H9 (cell line): ENCODE results near the gene MSI1. TPM values are rescaled to one million over a fixed set of nuclear protein-coding genes. Genes with fewer than 3 reads are reported as not detected.

Experiments used
- DNase-seq: peaks from one replicate; pipeline ENCODE4 v3.0.0-alpha.2; 2017
- H2AFZ ChIP-seq: one replicate; pipeline ENCODE4 v1.6.1; 2013; ENCODE audit warnings: mild to moderate bottlenecking, low read length, control low read depth, moderate library complexity
- H2AK5ac ChIP-seq: 2 replicates; pipeline ENCODE4 v1.6.1; 2013; ENCODE audit warnings: low read length, control low read depth, mixed read lengths; ENCODE audit not compliant: insufficient read length
- H2BK120ac ChIP-seq: one replicate; pipeline ENCODE4 v1.6.1; 2013; ENCODE audit warnings: low read depth, mild to moderate bottlenecking, low read length, control low read depth, inconsistent platforms; ENCODE audit not compliant: poor library complexity, severe bottlenecking
- H2BK12ac ChIP-seq: 2 replicates; pipeline ENCODE4 v1.6.1; 2013; ENCODE audit warnings: low read length, control low read depth, mixed read lengths, low read depth; ENCODE audit not compliant: insufficient read length
- H2BK15ac ChIP-seq: 2 replicates; pipeline ENCODE4 v1.6.1; 2013; ENCODE audit warnings: low read depth, low read length, control low read depth
- H2BK20ac ChIP-seq: one replicate; pipeline ENCODE4 v1.6.1; 2013; ENCODE audit warnings: low read depth, mild to moderate bottlenecking, low read length, control low read depth, inconsistent platforms; ENCODE audit not compliant: poor library complexity, severe bottlenecking
- H2BK5ac ChIP-seq: 2 replicates; pipeline ENCODE4 v1.6.1; 2013; ENCODE audit warnings: low read length, control low read depth, mixed read lengths; ENCODE audit not compliant: insufficient read length
- H3K14ac ChIP-seq: 2 replicates; pipeline ENCODE4 v1.6.1; 2013; ENCODE audit warnings: low read length, control low read depth; ENCODE audit not compliant: insufficient read depth
- H3K18ac ChIP-seq: 2 replicates; pipeline ENCODE4 v1.6.1; 2013; ENCODE audit warnings: low read depth, mild to moderate bottlenecking, mixed read lengths, low read length, control low read depth; ENCODE audit not compliant: insufficient read length
- H3K23ac ChIP-seq: 2 replicates; pipeline ENCODE4 v1.6.1; 2013; ENCODE audit warnings: low read length, control low read depth, mixed read lengths, low read depth; ENCODE audit not compliant: insufficient read length
- H3K23me2 ChIP-seq: 2 replicates; pipeline ENCODE4 v1.6.1; 2013; ENCODE audit warnings: low read depth, mild to moderate bottlenecking, mixed read lengths, low read length, control low read depth; ENCODE audit not compliant: insufficient read length, poor library complexity, severe bottlenecking
- H3K27ac ChIP-seq: 2 replicates; pipeline ENCODE4 v1.5.1; 2013; ENCODE audit warnings: low read length, control low read depth, mixed read lengths, low read depth; ENCODE audit not compliant: insufficient read length
- H3K27me3 ChIP-seq: 2 replicates; pipeline ENCODE4 v1.6.1; 2013; ENCODE audit warnings: low read length, control low read depth, inconsistent platforms; ENCODE audit not compliant: insufficient read depth
- H3K4ac ChIP-seq: 2 replicates; pipeline ENCODE4 v1.6.1; 2013; ENCODE audit warnings: low read depth, mild to moderate bottlenecking, control low read depth, inconsistent platforms, low read length, moderate library complexity
- H3K4me1 ChIP-seq: 2 replicates; pipeline ENCODE4 v1.6.1; 2013; ENCODE audit warnings: low read length, control low read depth, inconsistent platforms; ENCODE audit not compliant: insufficient read depth
- H3K4me2 ChIP-seq: 2 replicates; pipeline ENCODE4 v1.6.1; 2013; ENCODE audit warnings: low read length, control low read depth, mixed read lengths; ENCODE audit not compliant: insufficient read length, insufficient read depth
- H3K56ac ChIP-seq: 2 replicates; pipeline ENCODE4 v1.6.1; 2013; ENCODE audit warnings: low read depth, mild to moderate bottlenecking, mixed read lengths, low read length, control low read depth; ENCODE audit not compliant: insufficient read length
- H3K79me1 ChIP-seq: 2 replicates; pipeline ENCODE4 v1.6.1; 2013; ENCODE audit warnings: low read depth, mild to moderate bottlenecking, moderate library complexity, low read length, control low read depth, inconsistent platforms; ENCODE audit not compliant: insufficient read depth, poor library complexity, severe bottlenecking
- H3K79me2 ChIP-seq: 2 replicates; pipeline ENCODE4 v1.6.1; 2013; ENCODE audit warnings: low read length, control low read depth, inconsistent platforms; ENCODE audit not compliant: insufficient read depth
- H3K9ac ChIP-seq: 2 replicates; pipeline ENCODE4 v1.6.1; 2013; ENCODE audit warnings: low read length, control low read depth, mixed read lengths; ENCODE audit not compliant: insufficient read length; ENCODE audit errors: extremely low read depth
- H3K9me3 ChIP-seq: one replicate; pipeline ENCODE4 v1.6.1; 2013; ENCODE audit warnings: low read depth, low read length, inconsistent platforms; ENCODE audit not compliant: control insufficient read depth
- H3T11ph ChIP-seq: one replicate; pipeline ENCODE4 v1.6.1; 2013; ENCODE audit warnings: mild to moderate bottlenecking, low read length, control low read depth, inconsistent platforms
- H4K20me1 ChIP-seq: one replicate; pipeline ENCODE4 v1.6.1; 2013; ENCODE audit not compliant: control insufficient read depth, insufficient read length, insufficient read depth
- H4K5ac ChIP-seq: 2 replicates; pipeline ENCODE4 v1.6.1; 2013; ENCODE audit warnings: low read depth, mild to moderate bottlenecking, mixed read lengths, low read length, control low read depth; ENCODE audit not compliant: insufficient read length
- H4K8ac ChIP-seq: replicated peaks from 2 replicates; pipeline ENCODE4 v1.6.1; 2013; ENCODE audit warnings: low read length, control low read depth, mixed read lengths, low read depth; ENCODE audit not compliant: insufficient read length
- H4K91ac ChIP-seq: 2 replicates; pipeline ENCODE4 v1.6.1; 2013; ENCODE audit warnings: low read depth, mild to moderate bottlenecking, moderate library complexity, mixed read lengths, low read length, control low read depth; ENCODE audit not compliant: insufficient read length
- H3K27ac Mint-ChIP-seq, 3 experiments: 2 replicates in 2 of 3; 3 replicates in 1 of 3; pipeline ENCODE4 v1.8.0; 2020 to 2021; ENCODE audit warnings: mixed read lengths in 3 of 3, mild to moderate bottlenecking in 1 of 3, moderate library complexity in 1 of 3
- H3K27me3 Mint-ChIP-seq: 2 replicates; pipeline ENCODE4 v1.8.0; 2021; ENCODE audit warnings: low read depth, mild to moderate bottlenecking, moderate library complexity, mixed read lengths
- H3K36me3 Mint-ChIP-seq, 3 experiments: 2 replicates in 2 of 3; 3 replicates in 1 of 3; pipeline ENCODE4 v1.8.0; 2020 to 2021; ENCODE audit warnings: low read depth in 3 of 3, mixed read lengths in 3 of 3; ENCODE audit not compliant: insufficient read depth in 1 of 3
- H3K4me1 Mint-ChIP-seq, 2 experiments: 2 replicates each; pipeline ENCODE4 v1.8.0; 2020; ENCODE audit warnings: mixed read lengths in 2 of 2
- H3K4me3 Mint-ChIP-seq, 2 experiments: 2 replicates in 1 of 2; 3 replicates in 1 of 2; pipeline ENCODE4 v1.8.0; 2020 to 2021; ENCODE audit warnings: mild to moderate bottlenecking in 2 of 2, mixed read lengths in 2 of 2, moderate library complexity in 1 of 2
- H3K9me3 Mint-ChIP-seq, 2 experiments: 2 replicates in 1 of 2; 3 replicates in 1 of 2; pipeline ENCODE4 v1.8.0; 2020; ENCODE audit warnings: mild to moderate bottlenecking in 2 of 2, mixed read lengths in 2 of 2, moderate library complexity in 1 of 2
- WGBS: extraction: QIAGEN DNeasy Blood & Tissue Kit; methylation state at CpG from one replicate; pipeline ENCODE4 v1.1.7; 2013; ENCODE audit warnings: missing lambda C conversion rate, low lambda C conversion rate, mixed read lengths; ENCODE audit not compliant: insufficient read length; ENCODE audit errors: extremely low coverage; 5-methylcytosine and 5-hydroxymethylcytosine counted together
- total RNA-seq: library from RNA; stranded (reverse); gene quantifications from 2 replicates; pipeline ENCODE4 v1.2.1, GENCODE V29; 2021
- TF ChIP-seq, protein P1 (sequence below): fragments of 200-600 bp; sonication (generic); conservative IDR thresholded peaks from 3 replicates; pipeline ENCODE4 v1.8.0; 2021; ENCODE audit warnings: antibody characterized with exemption, mild to moderate bottlenecking

MSI1 gene
- total RNA-seq, 1 experiment from 2014 or later: 91.5 TPM

DNA sequence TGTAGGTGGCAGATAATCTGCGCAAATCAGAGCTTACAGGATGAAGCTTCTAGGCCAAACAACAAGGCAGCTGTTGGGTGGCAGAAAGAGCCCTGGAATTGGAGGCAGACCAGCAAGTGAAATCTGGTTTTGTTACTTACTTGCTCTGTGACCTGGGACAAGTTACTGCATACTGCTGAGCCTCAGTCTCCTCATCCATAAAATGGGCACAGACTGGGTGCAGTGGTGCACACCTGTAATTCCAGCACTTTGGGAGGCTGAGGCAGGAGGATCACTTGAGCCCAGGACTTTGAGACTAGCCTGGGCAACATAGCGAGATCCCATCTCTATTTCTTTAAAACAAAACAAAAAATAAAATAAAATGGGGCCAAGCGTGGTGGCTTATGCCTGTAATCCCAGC lies 37.6 kb upstream of the MSI1 start:
- Histone ChIP-seq H3K27me3 (no peaks in the 10 kb centered on the region), H2BK5ac (no peak overlapping the region), H3K4ac (no peak overlapping the region), H3K23me2 (no peaks in the 10 kb centered on the region), H3K4me1 (peaks cover 3% of the 10 kb centered on the region; the same call in 1 of the 2 replicates), H3K14ac (no peak overlapping the region), H4K20me1 (no peaks in the 10 kb centered on the region), H3K79me2 (no peaks in the 10 kb centered on the region), H3K4me2 (no peak overlapping the region), H3K18ac (no peak overlapping the region), H2AFZ (no peak overlapping the region), H3K27ac (no peak overlapping the region), H2BK120ac (no peak overlapping the region), H3K23ac (no peak overlapping the region), H4K5ac (no peak overlapping the region), H4K91ac (no peak overlapping the region), H3K56ac (no peak overlapping the region), H3K79me1 (no peaks in the 10 kb centered on the region), H3T11ph (no peak overlapping the region), H4K8ac (no peak overlapping the region), H2BK20ac (no peak overlapping the region), H2BK15ac (no peak overlapping the region), H3K9me3 (no peaks in the 10 kb centered on the region), H2BK12ac (no peak overlapping the region), H3K9ac (no peak overlapping the region), H2AK5ac (no peak overlapping the region)
- DNase-seq: no peak
- Mint-ChIP-seq H3K4me3 (no peak overlapping the region), H3K9me3 (0 out of 5 replicates have a peak, but pooled peaks cover 0 to 3% of the 10 kb centered on the region in 2 experiments), H3K36me3 (peaks cover 0 to 2% (median 0%) of the 10 kb centered on the region in 3 experiments; a peak in 1 of 7 replicates), H3K4me1 (peaks cover 10 to 13% of the 10 kb centered on the region in 2 experiments), H3K27ac (peak overlapping the region in 1 of 3 experiments; percentile 43; a peak in 1 of 7 replicates), H3K27me3 (peaks cover 2% of the 10 kb centered on the region)
- WGBS: no CpG with 5 or more reads among the region's 3 CpGs
- TF ChIP-seq, protein P1, sequence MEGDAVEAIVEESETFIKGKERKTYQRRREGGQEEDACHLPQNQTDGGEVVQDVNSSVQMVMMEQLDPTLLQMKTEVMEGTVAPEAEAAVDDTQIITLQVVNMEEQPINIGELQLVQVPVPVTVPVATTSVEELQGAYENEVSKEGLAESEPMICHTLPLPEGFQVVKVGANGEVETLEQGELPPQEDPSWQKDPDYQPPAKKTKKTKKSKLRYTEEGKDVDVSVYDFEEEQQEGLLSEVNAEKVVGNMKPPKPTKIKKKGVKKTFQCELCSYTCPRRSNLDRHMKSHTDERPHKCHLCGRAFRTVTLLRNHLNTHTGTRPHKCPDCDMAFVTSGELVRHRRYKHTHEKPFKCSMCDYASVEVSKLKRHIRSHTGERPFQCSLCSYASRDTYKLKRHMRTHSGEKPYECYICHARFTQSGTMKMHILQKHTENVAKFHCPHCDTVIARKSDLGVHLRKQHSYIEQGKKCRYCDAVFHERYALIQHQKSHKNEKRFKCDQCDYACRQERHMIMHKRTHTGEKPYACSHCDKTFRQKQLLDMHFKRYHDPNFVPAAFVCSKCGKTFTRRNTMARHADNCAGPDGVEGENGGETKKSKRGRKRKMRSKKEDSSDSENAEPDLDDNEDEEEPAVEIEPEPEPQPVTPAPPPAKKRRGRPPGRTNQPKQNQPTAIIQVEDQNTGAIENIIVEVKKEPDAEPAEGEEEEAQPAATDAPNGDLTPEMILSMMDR: no peak
